ENCODE data around the gene ZNF532. TPM values are rescaled to one million over a fixed set of nuclear protein-coding genes. Genes with fewer than 3 reads are reported as not detected.

The ZNF532 gene
- total and polyA plus RNA-seq, 9 of the 15 experiments (the other 6 are each of a cell fraction or from before 2014, with no cell fraction given): 0.42 TPM; not detected in 8

DNA sequence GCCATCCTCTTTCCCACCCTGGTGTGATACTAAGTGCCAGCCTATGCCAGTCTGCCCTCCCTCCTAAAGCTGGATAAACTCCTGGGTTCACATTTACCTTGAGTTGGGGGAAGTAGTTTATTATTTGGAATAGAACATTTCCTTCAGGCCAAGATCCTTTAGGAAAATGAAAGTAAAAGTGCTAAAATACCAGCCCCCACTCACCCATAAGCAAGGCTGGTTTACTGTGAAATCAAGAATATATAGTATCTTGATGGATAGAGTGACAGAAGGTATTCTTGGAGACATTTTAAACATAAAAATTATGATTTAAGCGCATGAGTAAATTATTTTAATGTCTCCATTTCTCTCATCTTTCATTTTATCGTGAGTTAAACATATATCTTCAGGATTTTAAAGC lies 27.1 kb downstream of the ZNF532 start (continued):
- TF ChIP-seq RNF2 (IDR thresholded peaks at IDR 0.05) (no peak), JUND (IDR thresholded peaks at IDR 0.05; ENCODE audit: borderline replicate concordance, low read depth, low read length) (no peak), JUND (tag; IDR thresholded peaks at IDR 0.05; ENCODE audit: borderline replicate concordance, low read depth, low read length) (no peak), MEIS2 (IDR thresholded peaks at IDR 0.05; ENCODE audit: partially characterized antibody) (no peak)
- TF ChIP-seq, protein P1, sequence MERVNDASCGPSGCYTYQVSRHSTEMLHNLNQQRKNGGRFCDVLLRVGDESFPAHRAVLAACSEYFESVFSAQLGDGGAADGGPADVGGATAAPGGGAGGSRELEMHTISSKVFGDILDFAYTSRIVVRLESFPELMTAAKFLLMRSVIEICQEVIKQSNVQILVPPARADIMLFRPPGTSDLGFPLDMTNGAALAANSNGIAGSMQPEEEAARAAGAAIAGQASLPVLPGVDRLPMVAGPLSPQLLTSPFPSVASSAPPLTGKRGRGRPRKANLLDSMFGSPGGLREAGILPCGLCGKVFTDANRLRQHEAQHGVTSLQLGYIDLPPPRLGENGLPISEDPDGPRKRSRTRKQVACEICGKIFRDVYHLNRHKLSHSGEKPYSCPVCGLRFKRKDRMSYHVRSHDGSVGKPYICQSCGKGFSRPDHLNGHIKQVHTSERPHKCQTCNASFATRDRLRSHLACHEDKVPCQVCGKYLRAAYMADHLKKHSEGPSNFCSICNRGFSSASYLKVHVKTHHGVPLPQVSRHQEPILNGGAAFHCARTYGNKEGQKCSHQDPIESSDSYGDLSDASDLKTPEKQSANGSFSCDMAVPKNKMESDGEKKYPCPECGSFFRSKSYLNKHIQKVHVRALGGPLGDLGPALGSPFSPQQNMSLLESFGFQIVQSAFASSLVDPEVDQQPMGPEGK (CRISPR knock-in tag; IDR thresholded peaks at IDR 0.05; ENCODE audit: borderline replicate concordance): no peak

DNA sequence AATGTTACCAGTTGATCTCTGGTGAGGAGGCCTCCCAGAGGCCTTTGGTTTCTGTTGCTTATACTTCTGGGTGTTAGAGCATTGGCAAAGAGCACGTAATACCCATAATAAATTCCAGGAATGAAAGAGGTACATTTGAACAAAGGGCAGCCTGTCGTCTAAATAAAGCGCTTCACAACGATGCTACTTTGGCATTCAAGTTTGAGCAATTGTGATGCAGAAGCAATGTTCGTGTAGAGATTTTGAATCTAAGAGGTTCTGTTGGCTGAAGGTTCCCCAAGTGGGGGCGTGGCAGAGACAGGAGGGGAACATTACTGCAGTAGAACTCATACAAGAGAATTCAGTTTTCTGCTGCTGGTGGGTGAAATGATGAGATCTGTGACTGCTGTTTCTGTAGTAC lies 27.8 kb downstream of the ZNF532 start:
- Histone ChIP-seq H3K4me3 (no peak overlapping the region), H2AFZ (ENCODE audit: low read depth, low read length) (no peak overlapping the region), H3K36me3 (ENCODE audit: control insufficient read depth, insufficient read depth, low read length) (no peaks in the 10 kb centered on the region), H3K79me2 (ENCODE audit: control insufficient read depth, insufficient read depth, low read length) (no peaks in the 10 kb centered on the region), H3K9me1 (ENCODE audit: control insufficient read depth, insufficient read depth, low read length) (no peaks in the 10 kb centered on the region), H3K4me2 (ENCODE audit: insufficient read depth, low read length) (no peak overlapping the region), H3K27me3 (ENCODE audit: control insufficient read depth in 2 of 2, insufficient read depth in 2 of 2, low read length in 2 of 2) (no peaks in the 10 kb centered on the region), H3K9me3 (replicated peaks; ENCODE audit: control insufficient read depth, insufficient read depth, low read depth, low read length) (no peaks in the 10 kb centered on the region), H3K4me1 (replicated peaks in 1 of 2; ENCODE audit: control insufficient read depth in 2 of 2, insufficient read depth in 2 of 2, low read length in 2 of 2) (no peaks in the 10 kb centered on the region), H3K9ac (ENCODE audit: insufficient read depth in 1 of 2, low read depth in 2 of 2, low read length in 2 of 2) (no peak overlapping the region), H4K20me1 (replicated peaks; ENCODE audit: control insufficient read depth, insufficient read depth, low read length) (no peaks in the 10 kb centered on the region), H3K27ac (ENCODE audit: extremely low read depth, low read depth, low read length) (no peak overlapping the region)
- no peak for TF ChIP-seq ILF3 (IDR thresholded peaks at IDR 0.05; ENCODE audit: borderline replicate concordance)
- TF ChIP-seq FOS (IDR thresholded peaks at IDR 0.05; ENCODE audit: extremely low read depth, insufficient read length): no peak
- TF ChIP-seq BRCA1 (IDR thresholded peaks at IDR 0.05): no peak
- no peak for TF ChIP-seq BRCA1 (CRISPR knock-in tag; IDR thresholded peaks at IDR 0.05)
- TF ChIP-seq U2AF2 (optimal IDR thresholded peaks at IDR 0.05; ENCODE audit: low read depth, low read length): no peak
- TF ChIP-seq NUFIP1 (IDR thresholded peaks at IDR 0.05; ENCODE audit: partially characterized antibody): no peak
- no peak for TF ChIP-seq KLF1 (tag; IDR thresholded peaks at IDR 0.05)
- TF ChIP-seq ZNF354B (CRISPR knock-in tag; IDR thresholded peaks at IDR 0.05): no peak
- no peak for TF ChIP-seq HMG20A (CRISPR knock-in tag; conservative IDR thresholded peaks at IDR 0.05)
- TF ChIP-seq ZNF707 (CRISPR knock-in tag; conservative IDR thresholded peaks at IDR 0.05): no peak
- TF ChIP-seq TCF7L2 (IDR thresholded peaks at IDR 0.05; ENCODE audit: low read depth, low read length): no peak
- TF ChIP-seq ZKSCAN3 (CRISPR knock-in tag; IDR thresholded peaks at IDR 0.05): no peak
- TF ChIP-seq, protein P2, sequence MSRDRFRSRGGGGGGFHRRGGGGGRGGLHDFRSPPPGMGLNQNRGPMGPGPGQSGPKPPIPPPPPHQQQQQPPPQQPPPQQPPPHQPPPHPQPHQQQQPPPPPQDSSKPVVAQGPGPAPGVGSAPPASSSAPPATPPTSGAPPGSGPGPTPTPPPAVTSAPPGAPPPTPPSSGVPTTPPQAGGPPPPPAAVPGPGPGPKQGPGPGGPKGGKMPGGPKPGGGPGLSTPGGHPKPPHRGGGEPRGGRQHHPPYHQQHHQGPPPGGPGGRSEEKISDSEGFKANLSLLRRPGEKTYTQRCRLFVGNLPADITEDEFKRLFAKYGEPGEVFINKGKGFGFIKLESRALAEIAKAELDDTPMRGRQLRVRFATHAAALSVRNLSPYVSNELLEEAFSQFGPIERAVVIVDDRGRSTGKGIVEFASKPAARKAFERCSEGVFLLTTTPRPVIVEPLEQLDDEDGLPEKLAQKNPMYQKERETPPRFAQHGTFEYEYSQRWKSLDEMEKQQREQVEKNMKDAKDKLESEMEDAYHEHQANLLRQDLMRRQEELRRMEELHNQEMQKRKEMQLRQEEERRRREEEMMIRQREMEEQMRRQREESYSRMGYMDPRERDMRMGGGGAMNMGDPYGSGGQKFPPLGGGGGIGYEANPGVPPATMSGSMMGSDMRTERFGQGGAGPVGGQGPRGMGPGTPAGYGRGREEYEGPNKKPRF (IDR thresholded peaks at IDR 0.05; ENCODE audit: low read depth, low read length): no peak
- no peak for TF ChIP-seq FOXM1 (IDR thresholded peaks at IDR 0.05; ENCODE audit: low read depth)
- TF ChIP-seq FOXM1 (CRISPR knock-in tag; IDR thresholded peaks at IDR 0.05; ENCODE audit: low read depth): no peak
- no peak for TF ChIP-seq MECOM (CRISPR knock-in tag; IDR thresholded peaks at IDR 0.05)
- TF ChIP-seq ZNF23 (CRISPR knock-in tag; IDR thresholded peaks at IDR 0.05): no peak
- 6% methylated on average over 3 of the region's 6 CpGs for WGBS (ENCODE audit: insufficient coverage, low coverage, missing lambda C conversion rate)
- intact Hi-C loops (cut with micrococcal nuclease): no loop called here
- ChIA-PET CTCF (ENCODE audit: low intra/inter-chr PET ratio) (no interaction called here), POLR2A (no interaction called here)
- no peak for DNase-seq (ENCODE audit: extremely low read depth in 1 of 4, low spot score in 3 of 4)
- in situ Hi-C loops (cut with MboI): no loop called here
- no TSS peak for BruUV-seq (replicated peaks)
- no peak for ATAC-seq
- no peak for FAIRE-seq
